NCI-H128 (cell line): ENCODE measurements around the gene RABGAP1.
"Not testable (repeated sequence)": the region's sequence is repeated elsewhere in the genome, so short reads cannot be mapped to it uniquely, and the experiment has no call there.

Experiments
- DNase-seq: peaks from one replicate; lab custom pipeline; 2025; ENCODE audit not compliant: unreplicated experiment; lab: John Stamatoyannopoulos, UW

Gene RABGAP1

GRCh38 chr9:122940749-122941581 is at the start of gene RABGAP1:
Gene RABGAP1 (plus strand): TSS chr9:122941020. CDS start chr9:122957060, 16,040 bp downstream.
- DNase-seq, result peak; percentile 97

- no peak for DNase-seq
These were observed 42.9 kb upstream of the RABGAP1 start for GRCh38 chr9:122897969-122898368.

GRCh38 chr9:122900791-122901190 is 40.0 kb upstream of the RABGAP1 start:
- no peak for DNase-seq

GRCh38 chr9:122904466-122904822 is 36.4 kb upstream of the RABGAP1 start:
- no peak for DNase-seq

GRCh38 chr9:122904823-122905710 is 35.8 kb upstream of the RABGAP1 start, which contains the start of gene RC3H2:
Gene RC3H2 (minus strand): TSS chr9:122905359. CDS start chr9:122897509, 7,850 bp downstream.
- peak; percentile 100 for DNase-seq

- not testable (repeated sequence) for DNase-seq
These were observed 34.7 kb upstream of the RABGAP1 start for GRCh38 chr9:122906122-122906521.

- DNase-seq, result no peak
These were observed 28.2 kb upstream of the RABGAP1 start for GRCh38 chr9:122912671-122912963.

- DNase-seq, result peak; percentile 29
These were observed 27.7 kb upstream of the RABGAP1 start, which contains the start of gene ZBTB6 for GRCh38 chr9:122912964-122913673. Gene ZBTB6 (minus strand): TSS chr9:122913323. CDS start chr9:122912072, 1,251 bp downstream.

- DNase-seq, result no peak
These were observed 22.5 kb upstream of the RABGAP1 start for GRCh38 chr9:122918310-122918709.

- no peak for DNase-seq
These were observed 18.1 kb upstream of the RABGAP1 start for GRCh38 chr9:122922713-122923112.

- DNase-seq, result no peak
These were observed 16.9 kb upstream of the RABGAP1 start for GRCh38 chr9:122923947-122924346.

- no peak for DNase-seq
These were observed 10.9 kb upstream of the RABGAP1 start for GRCh38 chr9:122929796-122930354.

GRCh38 chr9:122930541-122931225 is 10.1 kb upstream of the RABGAP1 start:
- DNase-seq, result no peak

- DNase-seq, result peak; percentile 79
These were observed 9.3 kb upstream of the RABGAP1 start, which contains the start of gene ZBTB26 for GRCh38 chr9:122931226-122932121. Gene ZBTB26 (minus strand): TSS chr9:122931512. CDS start chr9:122919934, 11,578 bp downstream.

GRCh38 chr9:122936464-122936863 is 4.4 kb upstream of the RABGAP1 start:
- no peak for DNase-seq

- no peak for DNase-seq
These were observed 3.9 kb upstream of the RABGAP1 start for GRCh38 chr9:122936883-122937282.

- no peak for DNase-seq
These were observed 1.2 kb upstream of the RABGAP1 start for GRCh38 chr9:122939601-122940000.

- no peak for DNase-seq
These were observed 419 bp upstream of the RABGAP1 start for GRCh38 chr9:122940454-122940748.

GRCh38 chr9:122941582-122942234 is 888 bp downstream of the RABGAP1 start:
- no peak for DNase-seq
